LNCaP clone FGC (cell line): ENCODE measurements around the gene MYRFL.

Experiments
- DNase-seq: peaks from one replicate; pipeline ENCODE4 v3.0.0-alpha.2; 2011; ENCODE audit warnings: low read depth
- H3K4me3 ChIP-seq: 2 replicates; pipeline ENCODE4 v1.5.1; 2011; ENCODE audit warnings: mild to moderate bottlenecking, low read depth, low read length, control low read depth
- CTCF ChIP-seq: IDR thresholded peaks from 2 replicates; pipeline ENCODE4 v1.5.1; 2012; ENCODE audit warnings: mild to moderate bottlenecking; ENCODE audit not compliant: control insufficient read depth, insufficient read depth; ENCODE audit errors: extremely low read depth

Gene MYRFL

GRCh38 chr12:69894800-69895383 is 69.9 kb downstream of the MYRFL start:
- no peak for TF ChIP-seq CTCF
- H3K4me3 ChIP-seq: no peak overlapping the region
- no peak for DNase-seq

GRCh38 chr12:69896653-69897381 is 71.8 kb downstream of the MYRFL start:
- no peak for TF ChIP-seq CTCF
- no peak for DNase-seq
- no peak overlapping the region for H3K4me3 ChIP-seq

- H3K4me3 ChIP-seq: no peak overlapping the region
- DNase-seq: no peak
- no peak for TF ChIP-seq CTCF
These were observed 72.7 kb downstream of the MYRFL start for GRCh38 chr12:69897744-69898143.

- DNase-seq: no peak
- TF ChIP-seq CTCF: no peak
- no peak overlapping the region for H3K4me3 ChIP-seq
These were observed 73.2 kb downstream of the MYRFL start for GRCh38 chr12:69898236-69898635.

GRCh38 chr12:69900720-69901131 is 75.7 kb downstream of the MYRFL start:
- no peak overlapping the region for H3K4me3 ChIP-seq
- TF ChIP-seq CTCF: peak; percentile 73
- DNase-seq: peak; percentile 35

- no peak for DNase-seq
- H3K4me3 ChIP-seq: no peak overlapping the region
- no peak for TF ChIP-seq CTCF
These were observed 76.3 kb downstream of the MYRFL start for GRCh38 chr12:69901221-69901905.

- no peak for TF ChIP-seq CTCF
- H3K4me3 ChIP-seq: no peak overlapping the region
- DNase-seq: no peak
These were observed 78.5 kb downstream of the MYRFL start for GRCh38 chr12:69903548-69903947.
